CD14-positive monocyte (primary cell): ENCODE measurements around the gene WDR20. TPM values are rescaled to one million over a fixed set of nuclear protein-coding genes. Genes with fewer than 3 reads are reported as not detected.

ENCODE experiments used
- DNase-seq, 3 donors: peaks; one replicate each; pipeline ENCODE4 v3.0.0-alpha.2; 2011 to 2022
- H2AFZ ChIP-seq: 2 replicates; pipeline ENCODE4 v1.6.0; 2012; ENCODE audit warnings: mild to moderate bottlenecking, low read depth, low read length, inconsistent platforms; ENCODE audit not compliant: insufficient read depth, poor library complexity, severe bottlenecking
- H3K27ac ChIP-seq, 2 donors: 1 replicate in 1 of 2; 2 replicates in 1 of 2; pipeline ENCODE4 v1.5.1; 2012 to 2013; ENCODE audit warnings: low read length in 2 of 2, control low read depth in 1 of 2, inconsistent platforms in 1 of 2, low read depth in 1 of 2, mild to moderate bottlenecking in 1 of 2
- H3K27me3 ChIP-seq, 2 donors: one replicate each; pipeline versions ENCODE4 v1.6.0 to v1.6.1; 2011 to 2013; ENCODE audit warnings: low read length in 2 of 2; ENCODE audit not compliant: control insufficient read depth in 2 of 2, insufficient read depth in 2 of 2
- H3K36me3 ChIP-seq, 2 donors: replicated peaks in 1 of 2; 1 replicate in 1 of 2; 2 replicates in 1 of 2; pipeline versions ENCODE4 v1.5.1 to v1.6.1; 2012 to 2013; ENCODE audit warnings: low read length in 2 of 2, control low read depth in 1 of 2, inconsistent platforms in 1 of 2, mild to moderate bottlenecking in 1 of 2; ENCODE audit not compliant: insufficient read depth in 2 of 2, control insufficient read depth in 1 of 2
- H3K4me1 ChIP-seq, 2 donors: 1 replicate in 1 of 2; 2 replicates in 1 of 2; pipeline versions ENCODE4 v1.5.1 to v1.6.1; 2012 to 2013; ENCODE audit warnings: low read length in 2 of 2, control low read depth in 1 of 2, inconsistent platforms in 1 of 2, mild to moderate bottlenecking in 1 of 2, moderate library complexity in 1 of 2; ENCODE audit not compliant: insufficient read depth in 2 of 2, control insufficient read depth in 1 of 2
- H3K4me2 ChIP-seq: replicated peaks from 2 replicates; pipeline ENCODE3; 2012; ENCODE audit warnings: low read length, moderate library complexity, mild to moderate bottlenecking; ENCODE audit not compliant: poor library complexity, severe bottlenecking; ENCODE audit errors: extremely low read depth
- H3K4me3 ChIP-seq, 3 experiments: fragments of 200-600 bp in 1 of 3; sonication (generic) in 1 of 3; replicated peaks in 1 of 3; 1 replicate in 2 of 3; 2 replicates in 1 of 3; pipeline ENCODE4 v1.5.1; 2011 to 2013; ENCODE audit warnings: low read length in 3 of 3, mild to moderate bottlenecking in 3 of 3, control low read depth in 2 of 3, low read depth in 2 of 3, inconsistent platforms in 1 of 3, moderate library complexity in 1 of 3
- H3K79me2 ChIP-seq: 2 replicates; pipeline ENCODE4 v1.6.0; 2012; ENCODE audit warnings: mild to moderate bottlenecking, control low read depth, inconsistent platforms, low read length, moderate library complexity; ENCODE audit not compliant: insufficient read depth
- H3K9ac ChIP-seq: 2 replicates; pipeline ENCODE4 v1.6.0; 2017; ENCODE audit warnings: low read length, mild to moderate bottlenecking; ENCODE audit not compliant: insufficient read depth, poor library complexity, severe bottlenecking
- H3K9me3 ChIP-seq, 2 donors: replicated peaks in 1 of 2; 1 replicate in 1 of 2; 2 replicates in 1 of 2; pipeline versions ENCODE4 v1.5.1 to v1.6.1; 2012 to 2013; ENCODE audit warnings: low read length in 2 of 2, control low read depth in 1 of 2; ENCODE audit not compliant: control insufficient read depth in 1 of 2, insufficient read depth in 1 of 2
- H4K20me1 ChIP-seq: 2 replicates; pipeline ENCODE4 v1.6.0; 2012; ENCODE audit warnings: mild to moderate bottlenecking, low read length, control low read depth, moderate library complexity; ENCODE audit not compliant: insufficient read depth
- H3K27ac Mint-ChIP-seq, 7 donors: one replicate each; pipeline ENCODE4 v1.8.0; 2020; ENCODE audit warnings: mild to moderate bottlenecking in 7 of 7, mixed read lengths in 7 of 7, moderate library complexity in 6 of 7, inconsistent platforms in 2 of 7
- H3K27me3 Mint-ChIP-seq, 3 donors: one replicate each; pipeline ENCODE4 v1.8.0; 2021 to 2022; ENCODE audit warnings: low read depth in 3 of 3, mild to moderate bottlenecking in 3 of 3, mixed read lengths in 3 of 3, moderate library complexity in 3 of 3, inconsistent platforms in 1 of 3
- H3K36me3 Mint-ChIP-seq, 2 donors: one replicate each; pipeline ENCODE4 v1.8.0; 2020; ENCODE audit warnings: mixed read lengths in 2 of 2, inconsistent platforms in 1 of 2, mild to moderate bottlenecking in 1 of 2
- H3K4me1 Mint-ChIP-seq: one replicate; pipeline ENCODE4 v1.8.0; 2020; ENCODE audit warnings: mild to moderate bottlenecking, mixed read lengths
- H3K4me3 Mint-ChIP-seq, 2 donors: one replicate each; pipeline ENCODE4 v1.8.0; 2020; ENCODE audit warnings: mild to moderate bottlenecking in 2 of 2, mixed read lengths in 2 of 2, moderate library complexity in 1 of 2
- H3K9me3 Mint-ChIP-seq, 7 donors: one replicate each; pipeline ENCODE4 v1.8.0; 2020 to 2022; ENCODE audit warnings: mixed read lengths in 7 of 7, mild to moderate bottlenecking in 6 of 7, moderate library complexity in 6 of 7, inconsistent platforms in 2 of 7
- CTCF ChIP-seq: fragments of 200-600 bp; IDR thresholded peaks from one replicate; pipeline ENCODE4 v1.8.0; 2022; ENCODE audit warnings: antibody characterized with exemption, mild to moderate bottlenecking
- WGBS: methylation state at CpG from one replicate; pipeline ENCODE4 v1.1.5; 2013; ENCODE audit warnings: missing lambda C conversion rate; ENCODE audit not compliant: insufficient coverage; 5-methylcytosine and 5-hydroxymethylcytosine counted together
- intact Hi-C, 2 donors: fragments of 100-400 bp; cut with micrococcal nuclease; formaldehyde crosslinking; loops; one replicate each; pipeline versions ENCODE4 v1.15.0 to v1.15.1; 2023
- polyA plus RNA-seq, 3 donors: library from polyadenylated mRNA; depleted of rRNA in 1 of 3; unstranded in 2 of 3; stranded (reverse) in 1 of 3; fragments of 300-500 nt in 2 of 3; fragments of >200 nt in 1 of 3; fragmentation: Illumina TruSeq in 2 of 3; gene quantifications; 1 replicate in 2 of 3; 2 replicates in 1 of 3; pipeline ENCODE4 v1.2.3, GENCODE V29; 2012 to 2021

Gene WDR20
- polyA plus RNA-seq, 3 donors = 7.4 to 13.3 (median 9.0) TPM

- no peaks in the 10 kb centered on the region for H3K27me3 ChIP-seq
- H3K36me3 Mint-ChIP-seq = peaks cover 53 to 65% of the 10 kb centered on the region in 2 donors
- H3K4me3 Mint-ChIP-seq = no peak overlapping the region
- TF ChIP-seq CTCF = no peak
- H3K9me3 ChIP-seq = no peaks in the 10 kb centered on the region
- H3K9ac ChIP-seq = no peak overlapping the region
- WGBS = 88% methylated on average over 1 of the region's 1 CpG
- H3K27me3 Mint-ChIP-seq = peaks cover 0 to 1% (median 0%) of the 10 kb centered on the region in 3 donors
- peaks cover 43 to 55% of the 10 kb centered on the region in 2 donors for H3K36me3 ChIP-seq
- no peak overlapping the region for H3K27ac ChIP-seq
- peaks cover 16% of the 10 kb centered on the region for H3K79me2 ChIP-seq
- intact Hi-C loops = no loop called here
- no peaks in the 10 kb centered on the region for H3K9me3 Mint-ChIP-seq
- H3K4me3 ChIP-seq = no peak overlapping the region
- H4K20me1 ChIP-seq = peaks cover 97% of the 10 kb centered on the region
- H3K4me1 Mint-ChIP-seq = peaks cover 7% of the 10 kb centered on the region
- no peak overlapping the region for H3K4me2 ChIP-seq
- H2AFZ ChIP-seq = no peak overlapping the region
- H3K27ac Mint-ChIP-seq = no peak overlapping the region
- DNase-seq = no peak
- H3K4me1 ChIP-seq = no peaks in the 10 kb centered on the region
Observed at GRCh38 chr14:102195446-102195845, 55.7 kb downstream of the WDR20 start.

- Histone ChIP-seq H3K4me3 (no peak overlapping the region), H3K27ac (no peak overlapping the region), H2AFZ (no peak overlapping the region), H3K9me3 (no peaks in the 10 kb centered on the region), H3K36me3 (peaks cover 43 to 62% of the 10 kb centered on the region in 2 donors), H3K27me3 (no peaks in the 10 kb centered on the region), H3K9ac (no peak overlapping the region), H4K20me1 (peaks cover 97% of the 10 kb centered on the region), H3K4me2 (no peak overlapping the region), H3K4me1 (no peaks in the 10 kb centered on the region), H3K79me2 (peaks cover 10% of the 10 kb centered on the region)
- intact Hi-C loops = no loop called here
- Mint-ChIP-seq H3K9me3 (no peaks in the 10 kb centered on the region), H3K4me1 (peaks cover 13% of the 10 kb centered on the region), H3K36me3 (peaks cover 57 to 72% of the 10 kb centered on the region in 2 donors), H3K4me3 (no peak overlapping the region), H3K27ac (peak overlapping the region in 1 of 7 donors; percentile 31), H3K27me3 (peaks cover 0 to 1% (median 0%) of the 10 kb centered on the region in 3 donors)
- no peak for DNase-seq
- TF ChIP-seq CTCF = no peak
- 100% methylated on average over 3 of the region's 6 CpGs for WGBS
Observed at GRCh38 chr14:102196039-102196901, 56.6 kb downstream of the WDR20 start.
